GM12878 (cell line): Measurements from ENCODE around the gene PRDM15. TPM values are rescaled to one million over a fixed set of nuclear protein-coding genes. Genes with fewer than 3 reads are reported as not detected.

ENCODE experiments used
- ATAC-seq: fragments of 200-7000 bp; cut with Tn5 transposase; 3 replicates; pipeline ENCODE4 v1.9.1; 2020; ENCODE audit warnings: mild to moderate bottlenecking, moderate library complexity
- BruUV-seq: library from RNA; stranded (reverse); fragments of 400-500 nt; replicated peaks from 2 replicates; lab custom pipeline; 2021; lab: Mats Ljungman, UMichigan
- CTCF ChIA-PET: fragments of 300-600 bp; sonication (Branson Sonifier 250); formaldehyde crosslinking; extraction: SDS; loops from one replicate; lab custom pipeline; 2021; ENCODE audit warnings: inconsistent platforms; lab: Yijun Ruan, JAX
- POLR2A ChIA-PET: fragments of 350-600 bp; formaldehyde crosslinking; extraction: SDS; loops from one replicate; lab custom pipeline; 2021; ENCODE audit warnings: inconsistent platforms; lab: Charles Lee
- RAD21 ChIA-PET: fragments of 300-600 bp; sonication (Branson Sonifier 250); formaldehyde crosslinking; loops from one replicate; lab custom pipeline; 2023; ENCODE audit warnings: antibody characterized with exemption; ENCODE audit not compliant: unreplicated experiment; lab: Charles Lee
- SMC1A ChIA-PET: fragments of 300-600 bp; sonication (Branson Sonifier 250); formaldehyde crosslinking; loops from one replicate; lab custom pipeline; 2023; ENCODE audit not compliant: unreplicated experiment, uncharacterized antibody; lab: Charles Lee
- DNase-seq: peaks from one replicate; pipeline ENCODE4 v3.0.0-alpha.2; 2011; ENCODE audit warnings: low read depth, low spot score
- FAIRE-seq: peaks from 3 replicates; lab custom pipeline; 2011; peaks lifted over from hg19 to GRCh38; lab: Jason Lieb, UNC
- H2AFZ ChIP-seq: 2 replicates; pipeline ENCODE4 v1.6.0; 2011; ENCODE audit warnings: low read depth, low read length, control low read depth; ENCODE audit not compliant: control insufficient read depth
- H3K27ac ChIP-seq: 2 replicates; pipeline ENCODE4 v1.5.1; 2011; ENCODE audit warnings: control low read depth; ENCODE audit not compliant: control insufficient read depth, insufficient read depth
- H3K27me3 ChIP-seq, 2 experiments: replicated peaks in 1 of 2; 2 replicates each; pipeline versions ENCODE4 v1.6.0 to v1.6.1; 2011; ENCODE audit warnings: low read length in 1 of 2; ENCODE audit not compliant: control insufficient read depth in 2 of 2, insufficient read depth in 2 of 2
- H3K36me3 ChIP-seq, 2 experiments: 2 replicates each; pipeline ENCODE4 v1.5.1; 2011; ENCODE audit warnings: low read length in 1 of 2; ENCODE audit not compliant: control insufficient read depth in 2 of 2, insufficient read depth in 2 of 2
- H3K4me1 ChIP-seq: 2 replicates; pipeline ENCODE4 v1.6.1; 2011; ENCODE audit warnings: mild to moderate bottlenecking, low read length, moderate library complexity, mixed read lengths; ENCODE audit not compliant: control insufficient read depth, insufficient read depth
- H3K4me2 ChIP-seq: 2 replicates; pipeline ENCODE4 v1.6.0; 2011; ENCODE audit warnings: control low read depth; ENCODE audit not compliant: control insufficient read depth, insufficient read depth
- H3K4me3 ChIP-seq: fragments of 200-600 bp; sonication (generic); 2 replicates; pipeline ENCODE4 v1.5.1; 2016
- H3K79me2 ChIP-seq: 2 replicates; pipeline ENCODE4 v1.6.0; 2011; ENCODE audit warnings: low read length; ENCODE audit not compliant: control insufficient read depth, insufficient read depth
- H3K9ac ChIP-seq: 2 replicates; pipeline ENCODE4 v1.8.0; 2011; ENCODE audit warnings: low read length, control low read depth, mixed read lengths; ENCODE audit not compliant: control insufficient read depth, insufficient read depth
- H3K9me3 ChIP-seq: replicated peaks from 3 replicates; pipeline ENCODE4 v1.5.1; 2011; ENCODE audit warnings: mild to moderate bottlenecking, low read length; ENCODE audit not compliant: control insufficient read depth, insufficient read depth
- H4K20me1 ChIP-seq: 2 replicates; pipeline ENCODE4 v1.6.0; 2011; ENCODE audit not compliant: control insufficient read depth, insufficient read depth
- MEF2A ChIP-seq: IDR thresholded peaks from 2 replicates; pipeline ENCODE4 v1.6.1; 2011; ENCODE audit warnings: low read depth, mild to moderate bottlenecking, low read length, moderate library complexity; ENCODE audit not compliant: insufficient read depth
- SMAD5 ChIP-seq: IDR thresholded peaks from 2 replicates; pipeline ENCODE4 v1.6.1; 2016; ENCODE audit warnings: antibody characterized with exemption, low read depth
- ZBED1 ChIP-seq: IDR thresholded peaks from 2 replicates; pipeline ENCODE4 v1.6.1; 2016; ENCODE audit warnings: borderline replicate concordance
- WGBS: methylation state at CpG from one replicate; pipeline ENCODE4 v1.1.6; 2016; ENCODE audit warnings: low lambda C conversion rate; ENCODE audit not compliant: insufficient replicate concordance, insufficient coverage; ENCODE audit errors: missing lambda C conversion rate; 5-methylcytosine and 5-hydroxymethylcytosine counted together
- in situ Hi-C: fragments of 300-500 bp; cut with MboI; formaldehyde crosslinking; loops from 9 replicates; pipeline ENCODE4 v1.14.3; 2018; ENCODE audit warnings: mixed read lengths
- intact Hi-C: fragments of 100-400 bp; cut with micrococcal nuclease; formaldehyde crosslinking; loops from one replicate; pipeline ENCODE4 v1.14.2; 2022; ENCODE audit not compliant: unreplicated experiment
- polyA plus RNA-seq, 11 experiments: library from polyadenylated mRNA; depleted of rRNA in 4 of 11; unstranded in 6 of 11; stranded (reverse) in 5 of 11; fragments of >200 nt; fragmentation: Nextera tagmentation in 4 of 11; fragmentation: Illumina TruSeq in 1 of 11; extraction: Ambion mirVana in 4 of 11; extraction: Trizol in 1 of 11; gene quantifications; 1 replicate in 1 of 11; 2 replicates in 10 of 11; pipeline versions ENCODE4 v1.2.1 to v1.2.3, GENCODE V29; 2011 to 2016; ENCODE audit warnings: inconsistent platforms in 2 of 11, missing spikeins in 2 of 11, low read depth in 1 of 11
- total RNA-seq, 4 experiments: library from RNA; depleted of rRNA in 3 of 4; stranded (reverse); fragments of >200 nt in 3 of 4; fragmentation: Illumina TruSeq in 1 of 4; extraction: Trizol in 1 of 4; gene quantifications; 2 replicates each; pipeline versions ENCODE4 v1.2.1 to v1.2.3, GENCODE V29; 2013 to 2021
- TF ChIP-seq, protein P1 (sequence below): IDR thresholded peaks from 2 replicates; pipeline ENCODE4 v1.6.1; 2011; ENCODE audit warnings: borderline replicate concordance, low read depth, mild to moderate bottlenecking, moderate library complexity, mixed read lengths, low read length; ENCODE audit not compliant: insufficient read depth; ENCODE audit errors: extremely low read length
- TF ChIP-seq, protein P2 (sequence below): fragments of 450-650 bp; conservative IDR thresholded peaks from 2 replicates; pipeline ENCODE4 v1.6.1; 2017; ENCODE audit warnings: mild to moderate bottlenecking, moderate library complexity
- TF ChIP-seq, protein P3 (sequence below): fragments of 450-650 bp; formaldehyde crosslinking; IDR thresholded peaks from 2 replicates; pipeline ENCODE4 v1.5.0; 2022; ENCODE audit warnings: mild to moderate bottlenecking, missing genetic modification characterization

PRDM15 gene
- total and polyA plus RNA-seq, 10 of the 15 experiments (the other 5 are each of a cell fraction or from before 2014, with no cell fraction given): 2.2 to 16.0 (median 8.6) TPM

DNA sequence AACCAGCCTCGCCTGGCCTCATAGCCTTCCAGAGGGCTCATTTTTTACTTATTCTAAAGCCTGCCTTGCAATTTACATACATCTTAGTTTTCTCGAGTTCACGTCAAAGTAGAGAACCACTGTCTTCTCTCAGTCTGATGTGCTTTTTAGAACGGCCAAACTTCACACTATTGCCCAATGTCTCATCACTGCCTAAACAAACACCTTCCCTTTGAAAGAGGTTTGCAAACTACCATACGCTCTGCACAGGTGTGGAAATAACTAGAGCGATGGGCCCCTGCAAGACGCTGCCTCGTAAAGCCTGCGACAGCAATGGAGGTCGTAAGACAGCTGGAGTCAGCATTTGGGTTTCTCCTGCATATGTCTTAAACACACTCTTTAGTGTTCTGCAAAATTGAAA is 22.6 kb downstream of the PRDM15 start:
- ChIA-PET POLR2A (no interaction called here), RAD21 (no interaction called here), SMC1A (interaction anchor here (0.6 to 1.6 kb wide), 2 partner anchors 9 to 23 kb away, joined by 3 to 4 read pairs; no protein-coding TSS in a partner anchor), CTCF (no interaction called here)
- Histone ChIP-seq H4K20me1 (no peaks in the 10 kb centered on the region), H3K9ac (no peak overlapping the region), H3K9me3 (no peaks in the 10 kb centered on the region), H3K4me2 (no peak overlapping the region), H3K4me1 (peaks cover 5% of the 10 kb centered on the region), H3K27me3 (no peaks in the 10 kb centered on the region), H3K79me2 (peaks cover 7% of the 10 kb centered on the region), H3K27ac (no peak overlapping the region), H2AFZ (no peak overlapping the region), H3K4me3 (no peak overlapping the region), H3K36me3 (peaks cover 25 to 33% of the 10 kb centered on the region in 2 experiments)
- intact Hi-C loops (no loop called here), in situ Hi-C loops (no loop called here)
- no peak for ATAC-seq
- 98% methylated on average over 10 of the region's 10 CpGs for WGBS
- BruUV-seq: no TSS peak
- FAIRE-seq: no peak
- DNase-seq: no peak
- TF ChIP-seq, protein P1, sequence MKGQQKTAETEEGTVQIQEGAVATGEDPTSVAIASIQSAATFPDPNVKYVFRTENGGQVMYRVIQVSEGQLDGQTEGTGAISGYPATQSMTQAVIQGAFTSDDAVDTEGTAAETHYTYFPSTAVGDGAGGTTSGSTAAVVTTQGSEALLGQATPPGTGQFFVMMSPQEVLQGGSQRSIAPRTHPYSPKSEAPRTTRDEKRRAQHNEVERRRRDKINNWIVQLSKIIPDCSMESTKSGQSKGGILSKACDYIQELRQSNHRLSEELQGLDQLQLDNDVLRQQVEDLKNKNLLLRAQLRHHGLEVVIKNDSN: no peak
- TF ChIP-seq SMAD5: no peak
- no peak for TF ChIP-seq ZBED1

DNA sequence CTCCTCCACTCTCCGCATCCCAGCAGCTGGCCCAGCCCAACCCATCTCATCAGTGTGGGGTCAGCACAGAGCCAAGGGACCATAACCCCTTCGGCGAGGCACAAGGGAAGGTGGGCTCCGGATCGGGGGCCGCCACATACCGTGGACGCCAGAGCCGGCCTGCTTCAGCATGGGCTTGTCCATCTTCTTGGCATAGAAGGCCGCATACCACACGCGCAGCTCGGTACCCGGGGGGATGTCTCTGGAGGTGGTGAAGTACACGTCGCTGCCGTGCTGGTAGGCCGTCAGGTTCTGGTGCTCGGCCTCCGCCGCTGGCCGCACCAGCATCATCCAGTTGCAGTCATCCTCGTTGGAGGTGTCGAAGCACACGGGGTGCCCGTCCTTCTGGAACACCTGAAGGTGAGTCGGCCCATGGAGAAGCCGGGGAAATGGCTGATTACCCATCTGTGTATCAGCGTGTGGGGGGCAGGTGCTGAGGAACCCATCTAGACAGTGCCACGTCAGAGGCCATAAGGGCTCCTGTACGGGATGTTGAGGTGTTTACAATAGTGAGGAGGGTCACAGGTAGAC is 24.6 kb downstream of the PRDM15 start:
- BruUV-seq: no TSS peak
- RAD21 ChIA-PET: no interaction called here
- in situ Hi-C loops: no loop called here
- TF ChIP-seq, protein P2, sequence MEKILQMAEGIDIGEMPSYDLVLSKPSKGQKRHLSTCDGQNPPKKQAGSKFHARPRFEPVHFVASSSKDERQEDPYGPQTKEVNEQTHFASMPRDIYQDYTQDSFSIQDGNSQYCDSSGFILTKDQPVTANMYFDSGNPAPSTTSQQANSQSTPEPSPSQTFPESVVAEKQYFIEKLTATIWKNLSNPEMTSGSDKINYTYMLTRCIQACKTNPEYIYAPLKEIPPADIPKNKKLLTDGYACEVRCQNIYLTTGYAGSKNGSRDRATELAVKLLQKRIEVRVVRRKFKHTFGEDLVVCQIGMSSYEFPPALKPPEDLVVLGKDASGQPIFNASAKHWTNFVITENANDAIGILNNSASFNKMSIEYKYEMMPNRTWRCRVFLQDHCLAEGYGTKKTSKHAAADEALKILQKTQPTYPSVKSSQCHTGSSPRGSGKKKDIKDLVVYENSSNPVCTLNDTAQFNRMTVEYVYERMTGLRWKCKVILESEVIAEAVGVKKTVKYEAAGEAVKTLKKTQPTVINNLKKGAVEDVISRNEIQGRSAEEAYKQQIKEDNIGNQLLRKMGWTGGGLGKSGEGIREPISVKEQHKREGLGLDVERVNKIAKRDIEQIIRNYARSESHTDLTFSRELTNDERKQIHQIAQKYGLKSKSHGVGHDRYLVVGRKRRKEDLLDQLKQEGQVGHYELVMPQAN: no peak
- TF ChIP-seq MEF2A: no peak
- TF ChIP-seq, protein P3, sequence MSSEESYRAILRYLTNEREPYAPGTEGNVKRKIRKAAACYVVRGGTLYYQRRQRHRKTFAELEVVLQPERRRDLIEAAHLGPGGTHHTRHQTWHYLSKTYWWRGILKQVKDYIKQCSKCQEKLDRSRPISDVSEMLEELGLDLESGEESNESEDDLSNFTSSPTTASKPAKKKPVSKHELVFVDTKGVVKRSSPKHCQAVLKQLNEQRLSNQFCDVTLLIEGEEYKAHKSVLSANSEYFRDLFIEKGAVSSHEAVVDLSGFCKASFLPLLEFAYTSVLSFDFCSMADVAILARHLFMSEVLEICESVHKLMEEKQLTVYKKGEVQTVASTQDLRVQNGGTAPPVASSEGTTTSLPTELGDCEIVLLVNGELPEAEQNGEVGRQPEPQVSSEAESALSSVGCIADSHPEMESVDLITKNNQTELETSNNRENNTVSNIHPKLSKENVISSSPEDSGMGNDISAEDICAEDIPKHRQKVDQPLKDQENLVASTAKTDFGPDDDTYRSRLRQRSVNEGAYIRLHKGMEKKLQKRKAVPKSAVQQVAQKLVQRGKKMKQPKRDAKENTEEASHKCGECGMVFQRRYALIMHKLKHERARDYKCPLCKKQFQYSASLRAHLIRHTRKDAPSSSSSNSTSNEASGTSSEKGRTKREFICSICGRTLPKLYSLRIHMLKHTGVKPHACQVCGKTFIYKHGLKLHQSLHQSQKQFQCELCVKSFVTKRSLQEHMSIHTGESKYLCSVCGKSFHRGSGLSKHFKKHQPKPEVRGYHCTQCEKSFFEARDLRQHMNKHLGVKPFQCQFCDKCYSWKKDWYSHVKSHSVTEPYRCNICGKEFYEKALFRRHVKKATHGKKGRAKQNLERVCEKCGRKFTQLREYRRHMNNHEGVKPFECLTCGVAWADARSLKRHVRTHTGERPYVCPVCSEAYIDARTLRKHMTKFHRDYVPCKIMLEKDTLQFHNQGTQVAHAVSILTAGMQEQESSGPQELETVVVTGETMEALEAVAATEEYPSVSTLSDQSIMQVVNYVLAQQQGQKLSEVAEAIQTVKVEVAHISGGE: no peak

More for the DNA sequence above, 24.6 kb downstream of the PRDM15 start:
- ChIA-PET SMC1A (interaction anchor here (1.2 kb wide), 1 partner anchor 28 kb away, joined by 4 read pairs; no protein-coding TSS in a partner anchor), POLR2A (no interaction called here), CTCF (no interaction called here)
- H3K9me3 ChIP-seq: no peaks in the 10 kb centered on the region
- FAIRE-seq (no peak), ATAC-seq (no peak), DNase-seq (no peak)
- H2AFZ ChIP-seq: no peak overlapping the region
- H3K79me2 ChIP-seq: no peaks in the 10 kb centered on the region
- no peak overlapping the region for H3K27ac ChIP-seq
- WGBS: 98% methylated on average over 31 of the region's 31 CpGs
- no peak overlapping the region for H3K4me2 ChIP-seq
- no peaks in the 10 kb centered on the region for H3K4me1 ChIP-seq
- peaks cover 26 to 33% of the 10 kb centered on the region in 2 experiments for H3K36me3 ChIP-seq
- no peaks in the 10 kb centered on the region for H4K20me1 ChIP-seq
- intact Hi-C loops: no loop called here
- no peak overlapping the region for H3K4me3 ChIP-seq
- no peaks in the 10 kb centered on the region for H3K27me3 ChIP-seq
- H3K9ac ChIP-seq: no peak overlapping the region
